ENCODE measurements around the gene ANK3.

The ANK3 gene

GRCh38 chr10:60163786-60164185, 225.9 kb downstream of the ANK3 start:
- no peak for DNase-seq

DNA sequence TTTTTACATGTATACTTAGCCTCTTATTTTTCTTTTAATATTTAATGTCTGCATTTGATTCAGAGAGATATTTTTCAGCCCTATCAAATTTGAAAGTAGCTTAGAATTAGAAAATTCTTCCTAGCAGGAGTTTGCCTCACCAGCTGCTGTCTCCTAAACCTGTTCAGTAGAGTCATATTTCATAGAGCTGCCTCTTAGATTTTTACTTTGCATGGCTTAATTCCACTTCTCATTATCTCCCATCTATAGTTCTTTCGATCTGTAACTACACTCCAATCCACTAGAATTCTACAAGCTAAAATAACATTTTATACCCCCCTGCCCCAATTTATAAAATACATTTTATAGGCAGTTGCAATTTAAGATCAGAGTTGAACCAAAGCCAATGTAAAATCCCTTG, 227.0 kb downstream of the ANK3 start:
- DNase-seq, result no peak

DNA sequence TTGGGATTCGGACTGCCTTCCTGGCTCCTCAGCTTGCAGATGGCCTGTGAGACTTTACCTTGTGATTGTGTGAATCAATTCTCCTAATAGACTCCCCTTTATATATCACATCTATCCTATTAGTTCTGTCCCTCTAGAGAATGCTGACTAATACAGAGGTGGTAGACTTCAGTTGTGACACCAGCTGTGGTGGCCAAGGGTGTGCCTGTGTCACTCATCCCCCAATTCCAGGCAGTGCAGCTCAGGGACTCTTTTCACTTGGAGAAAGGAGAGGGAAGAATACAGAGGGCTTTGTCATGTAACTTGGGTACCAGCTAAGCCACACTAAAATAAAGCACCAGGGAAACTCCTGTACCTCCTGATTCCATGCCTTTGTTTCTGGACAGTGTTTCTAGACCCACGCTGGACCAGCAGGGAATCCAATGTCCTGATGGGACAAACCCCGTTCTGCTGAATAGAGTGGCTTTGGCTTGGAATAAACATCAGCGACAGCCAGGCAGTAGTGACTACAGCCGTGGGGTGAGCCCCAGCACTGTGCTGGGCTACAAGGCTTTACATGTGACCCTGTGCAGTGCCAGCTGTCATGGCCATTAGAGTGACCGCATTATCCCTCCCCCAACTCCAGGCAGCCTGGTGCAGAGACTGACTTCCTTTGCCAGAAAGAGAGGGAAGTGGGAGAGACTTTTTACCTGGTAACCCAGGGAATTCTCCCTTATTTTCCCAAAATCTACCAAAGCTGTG, 233.6 kb downstream of the ANK3 start:
- no peak for DNase-seq

DNA sequence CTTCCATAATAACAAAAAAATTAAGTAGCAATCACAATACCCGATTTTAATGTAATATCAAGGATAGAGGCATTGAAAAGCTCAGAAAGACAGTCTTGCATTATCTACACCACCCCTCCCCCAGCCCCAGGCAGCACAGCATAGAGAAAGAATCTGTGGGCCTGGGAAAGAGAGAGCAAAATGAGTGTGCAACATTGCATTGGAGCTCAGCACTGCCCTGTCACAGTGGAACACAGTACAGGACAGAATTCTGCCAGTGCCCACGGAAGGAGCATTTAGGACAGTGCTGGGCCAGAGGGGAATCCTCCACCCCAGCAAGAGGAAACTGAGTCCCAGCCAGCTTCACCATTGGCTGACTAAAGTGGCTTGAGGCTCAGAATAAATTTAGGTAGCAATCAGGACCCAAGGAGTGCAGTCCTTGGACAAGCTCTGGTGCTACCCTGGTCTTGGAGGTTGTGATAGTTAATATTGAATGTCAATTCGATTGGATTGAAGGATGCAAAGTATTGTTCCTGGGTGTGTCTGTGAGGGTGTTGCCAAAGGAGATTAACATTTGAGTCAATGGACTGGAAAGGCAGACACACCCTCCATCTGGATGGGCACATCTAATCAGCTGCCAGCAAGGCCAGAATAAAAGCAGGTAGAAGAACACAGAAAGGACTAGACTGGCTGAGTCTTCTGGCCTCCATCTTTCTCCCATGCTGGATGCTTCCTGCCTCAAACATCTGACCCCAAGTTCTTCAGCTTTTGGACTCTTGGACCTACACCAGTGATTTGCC, 234.4 kb downstream of the ANK3 start:
- DNase-seq, result no peak

GRCh38 chr10:60149003-60149402, 240.7 kb downstream of the ANK3 start:
- DNase-seq, result no peak

DNA sequence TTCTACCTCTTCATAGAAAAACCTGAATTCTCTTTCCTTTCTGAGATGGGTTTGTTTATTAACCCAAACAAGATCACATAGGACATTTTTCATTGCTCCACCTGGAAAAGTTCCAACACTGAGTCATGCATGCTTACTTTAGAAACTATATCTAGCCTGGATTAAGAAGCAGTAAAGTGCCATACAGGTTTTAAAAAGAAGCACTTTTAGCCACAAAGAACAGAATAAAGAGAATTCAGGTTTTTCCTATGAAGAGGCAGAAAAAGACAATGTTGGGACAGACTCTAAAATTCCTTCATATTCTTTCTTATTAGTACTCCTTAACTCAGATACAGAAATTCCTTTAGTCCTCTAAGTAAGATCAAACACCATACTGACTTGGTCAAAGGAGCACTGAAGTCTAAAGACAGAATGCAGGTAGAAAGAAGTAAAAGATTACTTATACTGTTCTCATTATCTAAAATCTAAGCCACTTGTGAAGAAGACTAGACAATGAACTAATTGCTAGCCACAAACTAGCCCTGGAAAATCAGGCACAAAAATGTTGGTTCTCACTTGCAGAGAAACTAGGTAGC, 241.3 kb downstream of the ANK3 start:
- no peak for DNase-seq

GRCh38 chr10:60147576-60148265, 242.0 kb downstream of the ANK3 start:
- DNase-seq, result no peak

DNA sequence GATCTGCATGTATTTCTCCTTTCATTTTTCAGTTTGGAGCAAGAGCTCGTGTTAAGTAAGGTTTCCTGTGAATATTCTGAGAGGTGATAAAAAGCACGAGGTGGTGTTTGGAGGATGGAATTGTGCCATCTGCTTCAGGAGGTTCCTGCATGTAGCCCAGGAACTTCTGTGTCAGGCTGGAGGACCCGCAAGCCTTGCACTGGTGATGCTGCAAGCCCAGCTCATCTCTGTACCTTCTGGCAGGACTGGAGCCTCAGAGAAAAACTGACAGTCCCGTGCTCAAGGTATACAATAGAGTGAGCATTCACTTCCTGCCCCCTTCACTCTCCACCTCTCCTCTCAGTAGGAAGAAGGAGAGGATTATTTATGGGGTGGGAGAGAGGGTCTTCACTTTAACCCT, 242.7 kb downstream of the ANK3 start:
- DNase-seq, result no peak

DNA sequence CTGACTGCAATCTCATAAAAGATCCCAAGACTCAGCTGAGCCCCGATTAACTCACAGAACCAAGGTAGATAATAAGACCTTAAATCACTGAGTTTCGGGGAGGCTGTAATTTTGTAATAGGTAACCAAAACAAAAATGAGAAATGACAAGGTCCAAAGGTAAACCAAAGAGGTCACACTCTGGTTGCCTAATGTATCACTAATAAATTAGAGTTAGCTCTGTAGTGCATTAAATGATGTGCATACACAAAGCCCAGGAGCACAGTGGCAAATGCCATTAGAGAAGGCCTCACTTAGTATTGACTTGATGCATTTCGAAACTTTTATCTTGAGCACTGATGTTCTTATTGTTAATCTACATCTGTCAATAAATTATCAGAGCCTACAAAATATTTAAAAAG, 245.6 kb downstream of the ANK3 start:
- no peak for DNase-seq

GRCh38 chr10:60142736-60143135, 246.9 kb downstream of the ANK3 start:
- no peak for DNase-seq

- no peak for DNase-seq
Observed at GRCh38 chr10:60141896-60142559, 247.6 kb downstream of the ANK3 start.

GRCh38 chr10:60140651-60141632, 248.7 kb downstream of the ANK3 start:
- DNase-seq, result no peak

DNA sequence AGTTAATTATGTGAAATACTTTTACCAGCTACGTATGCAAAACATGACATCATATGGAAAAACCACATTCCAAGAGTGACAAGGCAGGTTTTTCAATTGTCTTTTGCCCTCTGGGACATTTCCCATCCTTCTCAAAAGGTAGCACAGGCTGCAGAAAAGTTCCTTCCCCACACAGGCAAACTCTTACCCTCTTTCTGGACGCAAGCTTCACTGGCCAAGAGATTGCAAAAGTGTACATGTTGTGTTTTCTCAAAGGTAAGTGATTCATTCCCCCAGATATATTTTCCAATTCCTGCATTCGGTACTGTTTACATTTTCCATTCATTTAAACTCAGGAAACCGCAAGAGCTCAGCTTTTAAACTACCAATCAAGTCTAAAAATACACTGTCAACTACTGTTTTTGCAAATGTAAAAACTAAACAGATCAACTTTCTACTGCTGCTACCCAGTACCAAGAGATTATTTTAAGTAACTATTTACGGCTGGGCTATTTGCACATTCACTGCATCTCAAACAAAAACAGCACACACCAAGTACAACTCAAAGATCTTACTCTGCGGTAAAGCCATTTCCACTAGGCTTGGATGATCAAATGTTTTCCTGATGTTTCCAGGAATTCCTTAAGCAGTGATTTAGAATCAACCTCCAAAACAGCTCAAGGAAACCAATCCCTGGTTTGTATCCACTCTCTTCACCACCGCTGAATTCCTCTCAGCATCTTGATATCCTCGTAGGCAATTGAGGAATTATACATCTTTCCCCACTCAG, 249.7 kb downstream of the ANK3 start:
- no peak for DNase-seq

DNA sequence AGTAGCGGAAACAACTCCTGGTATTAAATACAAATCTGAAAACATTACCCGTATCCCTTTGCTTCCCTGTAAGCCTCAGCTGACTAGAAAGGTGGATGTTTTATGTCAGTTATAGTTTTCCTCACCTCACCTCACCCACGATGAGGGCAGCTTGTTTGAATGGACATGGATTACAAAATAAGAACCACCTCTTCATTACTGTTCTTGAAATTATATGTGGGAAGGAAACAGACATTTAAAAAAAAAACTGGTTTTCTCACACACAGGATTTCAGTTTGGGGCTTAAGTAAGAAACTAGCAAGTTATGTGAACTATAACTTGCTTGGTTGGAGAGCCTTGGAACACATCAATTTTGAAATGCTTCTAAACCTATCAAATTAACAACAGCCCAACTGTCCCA, 250.4 kb downstream of the ANK3 start:
- no peak for DNase-seq

- no peak for DNase-seq
Observed at GRCh38 chr10:60138842-60139241, 250.8 kb downstream of the ANK3 start.

- DNase-seq, result no peak
Observed at GRCh38 chr10:60138026-60138425, 251.6 kb downstream of the ANK3 start.

DNA sequence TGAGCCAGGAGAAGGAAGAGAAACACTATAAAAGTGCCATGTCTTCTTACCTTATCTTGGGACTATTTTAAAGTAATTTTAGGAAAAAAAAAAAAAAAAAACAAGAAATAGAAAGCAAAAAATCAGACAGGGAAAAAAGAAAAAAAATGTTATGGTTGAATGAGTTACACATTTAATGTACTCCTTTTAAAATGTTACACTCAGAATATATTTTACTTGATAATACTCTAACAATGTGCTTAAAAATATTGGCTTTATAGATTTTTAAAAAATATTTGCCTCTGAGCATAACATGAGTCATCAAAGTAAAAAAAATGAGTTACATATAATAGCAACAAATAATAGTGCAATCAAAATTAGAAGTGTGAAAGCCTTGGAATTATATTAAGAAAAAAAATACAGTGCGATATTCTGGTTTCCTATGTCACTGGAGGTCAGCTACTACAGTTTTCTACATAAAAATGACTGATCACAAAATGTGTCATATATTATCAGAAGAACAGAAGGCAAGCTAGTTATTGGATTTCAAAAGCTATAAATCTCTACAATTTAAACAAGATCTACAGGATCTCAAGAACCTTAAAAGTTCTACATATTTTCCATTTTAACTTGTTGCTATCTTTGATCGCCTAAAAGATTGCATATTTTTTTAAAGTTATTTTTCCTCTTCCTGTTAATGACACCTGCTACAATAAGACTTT, 252.2 kb downstream of the ANK3 start:
- DNase-seq, result no peak

- no peak for DNase-seq
Observed at GRCh38 chr10:60135020-60135419, 254.7 kb downstream of the ANK3 start.

DNA sequence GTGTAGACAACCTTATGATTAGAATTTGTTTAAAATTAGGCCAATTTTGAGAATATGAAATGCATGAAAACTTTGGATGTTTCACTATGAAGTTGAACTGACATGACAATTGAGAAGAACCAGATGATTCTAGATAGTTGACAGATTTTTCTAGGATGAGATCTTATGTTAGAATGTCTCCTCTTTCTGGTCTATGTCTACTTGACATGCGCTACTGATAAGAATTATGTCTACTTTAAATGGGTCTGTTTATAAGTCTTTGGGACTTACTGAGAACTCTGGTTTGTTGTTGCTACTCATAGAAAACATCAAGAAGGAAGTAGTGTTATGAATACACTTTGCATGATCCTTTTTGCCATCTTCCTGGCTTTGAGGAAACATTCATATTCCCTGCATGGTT, 255.1 kb downstream of the ANK3 start:
- no peak for DNase-seq

DNA sequence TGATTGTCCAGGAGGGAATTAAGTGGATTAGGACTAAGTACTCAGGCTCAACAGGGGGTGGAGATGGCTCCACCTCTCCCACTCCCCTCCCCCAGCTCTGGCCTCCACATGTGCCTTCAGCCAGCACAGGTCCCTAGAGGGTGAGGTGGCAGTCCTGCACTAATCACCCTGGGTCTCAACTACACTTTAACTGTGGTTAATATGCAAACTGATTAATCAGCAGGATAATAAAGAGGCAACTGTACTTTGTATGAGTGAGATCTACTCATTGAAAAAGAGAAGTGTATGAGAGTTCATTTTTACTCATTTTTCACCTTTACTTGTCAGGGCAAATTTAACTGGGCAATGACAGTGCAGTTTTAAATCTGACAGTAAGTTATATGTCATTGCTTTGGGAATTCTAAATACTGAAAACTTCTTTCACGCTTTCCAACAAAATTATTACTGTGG, 259.5 kb downstream of the ANK3 start:
- DNase-seq, result no peak
